ENCODE results near the gene AKR1C8. TPM values are rescaled to one million over a fixed set of nuclear protein-coding genes. Genes with fewer than 3 reads are reported as not detected.

AKR1C8 gene
- total RNA-seq, 4 donors from 2014 or later: not detected

- TF ChIP-seq POLR2A (IDR thresholded peaks at IDR 0.05; ENCODE audit: low read depth) (no peak), EP300 (IDR thresholded peaks at IDR 0.05) (no peak), POLR2AphosphoS5 (IDR thresholded peaks at IDR 0.05) (no peak)
- TF ChIP-seq, protein P1, sequence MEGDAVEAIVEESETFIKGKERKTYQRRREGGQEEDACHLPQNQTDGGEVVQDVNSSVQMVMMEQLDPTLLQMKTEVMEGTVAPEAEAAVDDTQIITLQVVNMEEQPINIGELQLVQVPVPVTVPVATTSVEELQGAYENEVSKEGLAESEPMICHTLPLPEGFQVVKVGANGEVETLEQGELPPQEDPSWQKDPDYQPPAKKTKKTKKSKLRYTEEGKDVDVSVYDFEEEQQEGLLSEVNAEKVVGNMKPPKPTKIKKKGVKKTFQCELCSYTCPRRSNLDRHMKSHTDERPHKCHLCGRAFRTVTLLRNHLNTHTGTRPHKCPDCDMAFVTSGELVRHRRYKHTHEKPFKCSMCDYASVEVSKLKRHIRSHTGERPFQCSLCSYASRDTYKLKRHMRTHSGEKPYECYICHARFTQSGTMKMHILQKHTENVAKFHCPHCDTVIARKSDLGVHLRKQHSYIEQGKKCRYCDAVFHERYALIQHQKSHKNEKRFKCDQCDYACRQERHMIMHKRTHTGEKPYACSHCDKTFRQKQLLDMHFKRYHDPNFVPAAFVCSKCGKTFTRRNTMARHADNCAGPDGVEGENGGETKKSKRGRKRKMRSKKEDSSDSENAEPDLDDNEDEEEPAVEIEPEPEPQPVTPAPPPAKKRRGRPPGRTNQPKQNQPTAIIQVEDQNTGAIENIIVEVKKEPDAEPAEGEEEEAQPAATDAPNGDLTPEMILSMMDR (IDR thresholded peaks at IDR 0.05): no peak
- DNase-seq (ENCODE audit: extremely low spot score): no peak
- 90% methylated on average over 3 of the region's 3 CpGs for WGBS
- intact Hi-C loops (cut with DNase I): no loop called here
- Histone ChIP-seq H3K27ac (replicated peaks in 1 of 4) (no peak overlapping the region), H3K27me3 (no peaks in the 10 kb centered on the region), H3K4me1 (no peaks in the 10 kb centered on the region), H3K4me3 (no peak overlapping the region), H3K9me3 (peaks cover 0 to 11% (median 0%) of the 10 kb centered on the region in 4 donors), H3K36me3 (no peaks in the 10 kb centered on the region)
These were observed 33.9 kb downstream of the AKR1C8 start for GRCh38 chr10:5151076-5151475.

GRCh38 chr10:5148678-5149032 lies 36.3 kb downstream of the AKR1C8 start:
- TF ChIP-seq, protein P1 (IDR thresholded peaks at IDR 0.05): no peak
- TF ChIP-seq POLR2AphosphoS5 (IDR thresholded peaks at IDR 0.05) (no peak), POLR2A (IDR thresholded peaks at IDR 0.05; ENCODE audit: low read depth) (no peak), EP300 (IDR thresholded peaks at IDR 0.05) (no peak)
- 55% methylated on average over 1 of the region's 1 CpG for WGBS
- H3K27ac ChIP-seq (replicated peaks in 1 of 4): no peak overlapping the region

DNA sequence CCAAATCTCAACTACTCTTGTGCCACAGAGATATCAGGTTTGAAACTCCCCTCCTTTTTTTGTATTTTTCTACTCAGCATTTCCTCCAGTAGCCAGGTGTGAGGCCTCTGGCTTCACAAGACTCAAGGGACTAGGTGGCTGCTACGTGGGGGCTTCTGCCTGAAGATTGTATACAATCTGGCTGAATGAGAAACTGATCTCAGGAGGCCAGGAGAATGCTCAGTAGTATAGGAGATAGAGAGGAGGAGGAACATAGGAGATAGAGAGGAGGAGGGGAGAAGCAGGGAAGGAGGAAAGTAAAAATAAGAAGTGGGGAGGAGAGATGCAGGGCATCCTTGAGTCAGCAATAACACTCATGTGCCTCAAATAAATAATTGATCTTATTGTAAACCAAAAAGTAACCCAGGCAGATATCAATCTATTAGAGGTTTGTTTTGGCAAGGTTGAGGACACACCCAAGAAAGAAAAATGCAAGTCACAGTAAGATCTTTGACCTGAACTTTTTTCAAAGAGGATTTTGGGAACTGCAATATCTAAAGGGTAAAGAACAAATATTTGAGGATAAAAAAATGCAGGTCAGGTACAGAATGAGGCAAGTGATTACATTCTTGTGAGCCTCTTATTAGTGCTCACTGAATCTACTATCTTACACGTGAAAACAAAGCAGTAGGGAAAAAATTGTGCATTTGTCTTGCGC lies 36.8 kb downstream of the AKR1C8 start:
- intact Hi-C loops (cut with DNase I): no loop called here
- Histone ChIP-seq H3K27me3 (no peaks in the 10 kb centered on the region), H3K9me3 (peaks cover 0 to 11% (median 0%) of the 10 kb centered on the region in 4 donors), H3K4me1 (no peaks in the 10 kb centered on the region), H3K27ac (replicated peaks in 1 of 4) (no peak overlapping the region), H3K4me3 (no peak overlapping the region), H3K36me3 (no peaks in the 10 kb centered on the region)
- no peak for DNase-seq (ENCODE audit: extremely low spot score)
- TF ChIP-seq POLR2AphosphoS5 (IDR thresholded peaks at IDR 0.05): no peak
- TF ChIP-seq POLR2A (IDR thresholded peaks at IDR 0.05; ENCODE audit: low read depth): no peak
- TF ChIP-seq, protein P1 (IDR thresholded peaks at IDR 0.05): no peak
- TF ChIP-seq EP300 (IDR thresholded peaks at IDR 0.05): no peak
- 47% methylated on average over 3 of the region's 3 CpGs for WGBS

More at GRCh38 chr10:5148678-5149032, 36.3 kb downstream of the AKR1C8 start:
- H3K9me3 ChIP-seq: peaks cover 0 to 11% (median 0%) of the 10 kb centered on the region in 4 donors
- intact Hi-C loops (cut with DNase I): no loop called here
- no peaks in the 10 kb centered on the region for H3K4me1 ChIP-seq
- H3K4me3 ChIP-seq: no peak overlapping the region
- no peaks in the 10 kb centered on the region for H3K27me3 ChIP-seq
- no peaks in the 10 kb centered on the region for H3K36me3 ChIP-seq
- no peak for DNase-seq (ENCODE audit: extremely low spot score)

DNA sequence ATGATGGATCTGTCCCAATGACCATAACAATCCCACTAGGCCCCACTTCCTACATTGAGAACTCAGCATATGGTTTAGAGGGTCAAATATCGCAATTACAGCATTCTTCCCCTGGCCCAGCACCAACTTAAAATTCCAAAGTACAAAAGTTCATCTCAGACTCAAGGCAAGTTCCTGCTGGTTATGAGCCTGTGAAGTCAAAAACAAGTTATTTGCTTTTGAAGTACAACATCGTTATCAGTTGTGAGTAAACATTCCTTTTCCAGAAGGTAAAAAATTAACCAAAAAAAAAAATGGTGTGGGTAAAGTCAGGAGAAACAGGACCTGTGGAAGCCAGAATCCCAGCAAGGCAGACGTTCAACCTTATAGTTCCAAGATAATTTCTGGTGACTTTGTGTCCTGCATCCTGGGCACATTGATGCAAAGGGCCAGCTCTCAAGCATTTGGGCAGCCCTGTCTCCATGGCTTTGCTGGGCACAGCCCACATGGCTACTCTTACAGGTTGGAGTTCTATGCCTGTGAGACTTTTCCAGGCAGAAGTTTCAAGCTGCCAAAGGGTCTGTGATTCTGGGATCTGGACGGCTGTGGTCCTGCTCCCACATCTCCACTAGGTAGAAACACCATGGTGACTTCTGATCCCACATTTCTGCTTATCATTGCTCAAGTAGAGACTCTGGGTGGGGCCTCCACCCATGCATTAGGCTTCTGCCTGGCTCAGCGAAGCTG lies 37.5 kb downstream of the AKR1C8 start:
- Histone ChIP-seq H3K27ac (replicated peaks in 1 of 4) (no peak overlapping the region), H3K4me3 (no peak overlapping the region), H3K9me3 (peaks cover 0 to 11% (median 0%) of the 10 kb centered on the region in 4 donors), H3K27me3 (no peaks in the 10 kb centered on the region), H3K4me1 (no peaks in the 10 kb centered on the region), H3K36me3 (no peaks in the 10 kb centered on the region)
- intact Hi-C loops (cut with DNase I): no loop called here
- 82% methylated on average over 5 of the region's 5 CpGs for WGBS
- DNase-seq (ENCODE audit: extremely low spot score): no peak
- TF ChIP-seq EP300 (IDR thresholded peaks at IDR 0.05) (no peak), POLR2AphosphoS5 (IDR thresholded peaks at IDR 0.05) (no peak), POLR2A (IDR thresholded peaks at IDR 0.05; ENCODE audit: low read depth) (no peak)
- TF ChIP-seq, protein P1 (IDR thresholded peaks at IDR 0.05): no peak
